A549 (cell line): ENCODE results near the gene STX19. TPM values are rescaled to one million over a fixed set of nuclear protein-coding genes. Genes with fewer than 3 reads are reported as not detected.

Experiments used
- ATAC-seq, 2 experiments: fragments of 200-7000 bp in 1 of 2; fragments of >200 bp in 1 of 2; cut with Nextera tagmentation in 1 of 2; cut with Tn5 transposase in 1 of 2; 3 replicates each; pipeline versions ENCODE4 v1.8.0 to v1.9.1; 2018 to 2020; ENCODE audit warnings: mild to moderate bottlenecking in 1 of 2, moderate library complexity in 1 of 2
- CTCF ChIA-PET: fragments of 300-600 bp; sonication (Branson Sonifier 250); formaldehyde crosslinking; extraction: SDS; loops from one replicate; lab custom pipeline; 2021; ENCODE audit warnings: antibody characterized with exemption, inconsistent platforms; lab: Yijun Ruan, JAX
- POLR2A ChIA-PET: fragments of 350-600 bp; formaldehyde crosslinking; extraction: SDS; loops from one replicate; lab custom pipeline; 2021; ENCODE audit warnings: antibody characterized with exemption, inconsistent platforms; lab: Yijun Ruan, JAX
- DNase-seq, 2 experiments: peaks; one replicate each; pipeline versions ENCODE4 v3.0.0 to v3.0.0-alpha.2; 2011 to 2016; ENCODE audit warnings: low read depth in 1 of 2, low spot score in 1 of 2
- FAIRE-seq: peaks from 2 replicates; lab custom pipeline; 2011; peaks lifted over from hg19 to GRCh38; lab: Jason Lieb, UNC
- H3K27ac ChIP-seq, 2 experiments: fragments of >200 bp; sonication (Bioruptor Twin); formaldehyde crosslinking; 3 replicates each; pipeline ENCODE4 v1.5.1; 2016 to 2017
- H3K4me1 ChIP-seq: fragments of >200 bp; sonication (Bioruptor Twin); formaldehyde crosslinking; 3 replicates; pipeline ENCODE4 v1.6.1; 2016
- H3K4me2 ChIP-seq: fragments of >200 bp; sonication (Bioruptor Twin); formaldehyde crosslinking; 3 replicates; pipeline ENCODE4 v1.6.1; 2016
- H3K4me3 ChIP-seq: fragments of >200 bp; sonication (Bioruptor Twin); formaldehyde crosslinking; 3 replicates; pipeline ENCODE4 v1.5.1; 2016
- H3K9me3 ChIP-seq: fragments of >200 bp; sonication (Bioruptor Twin); formaldehyde crosslinking; 3 replicates; pipeline ENCODE4 v1.6.1; 2016
- CBX2 ChIP-seq: fragments of 200-600 bp; sonication (generic); IDR thresholded peaks from 2 replicates; pipeline ENCODE4 v1.6.1; 2016; ENCODE audit warnings: low read depth, mild to moderate bottlenecking, borderline replicate concordance
- CEBPB ChIP-seq, 2 experiments: fragments of >200 bp in 1 of 2; sonication (Bioruptor Twin) in 1 of 2; formaldehyde crosslinking in 1 of 2; IDR thresholded peaks; 2 replicates each; pipeline ENCODE4 v1.6.1; 2012 to 2016
- CHD2 ChIP-seq: fragments of 150-350 bp; IDR thresholded peaks from 2 replicates; pipeline ENCODE4 v1.6.1; 2014; ENCODE audit warnings: low read length; ENCODE audit not compliant: partially characterized antibody
- EHF ChIP-seq: fragments of 250-450 bp; sonication (Bioruptor Pico); IDR thresholded peaks from 2 replicates; pipeline ENCODE4 v1.5.0; 2020; ENCODE audit warnings: mild to moderate bottlenecking
- EHMT2 ChIP-seq: fragments of 200-600 bp; sonication (generic); IDR thresholded peaks from 2 replicates; pipeline ENCODE4 v1.6.1; 2016; ENCODE audit warnings: antibody characterized with exemption, low read depth, mild to moderate bottlenecking, moderate library complexity
- EP300 ChIP-seq, 2 experiments: fragments of >200 bp; sonication (Bioruptor Twin); formaldehyde crosslinking; IDR thresholded peaks; 2 replicates in 1 of 2; 3 replicates in 1 of 2; pipeline ENCODE4 v1.6.1; 2016 to 2017
- FOSL2 ChIP-seq, 2 experiments: fragments of 450-650 bp in 1 of 2; fragments of >200 bp in 1 of 2; sonication (Bioruptor Twin) in 1 of 2; formaldehyde crosslinking; IDR thresholded peaks; 2 replicates each; pipeline versions ENCODE4 v1.5.0 to v1.6.1; 2016 to 2020; ENCODE audit warnings: mild to moderate bottlenecking in 1 of 2, moderate library complexity in 1 of 2
- HDAC2 ChIP-seq: fragments of 200-600 bp; sonication (generic); IDR thresholded peaks from 2 replicates; pipeline ENCODE4 v1.6.1; 2016
- HOXA7 ChIP-seq: fragments of 250-450 bp; sonication (Bioruptor Pico); IDR thresholded peaks from 2 replicates; pipeline ENCODE4 v1.5.0; 2020; ENCODE audit warnings: mild to moderate bottlenecking, moderate library complexity
- HOXB5 ChIP-seq: fragments of 250-450 bp; sonication (Bioruptor Pico); IDR thresholded peaks from 2 replicates; pipeline ENCODE4 v1.5.0; 2020; ENCODE audit warnings: mild to moderate bottlenecking, moderate library complexity
- JUNB ChIP-seq: fragments of >200 bp; sonication (Bioruptor Twin); formaldehyde crosslinking; IDR thresholded peaks from 2 replicates; pipeline ENCODE4 v1.6.1; 2016
- KDM1A ChIP-seq: fragments of 200-600 bp; sonication (generic); IDR thresholded peaks from 2 replicates; pipeline ENCODE4 v1.6.1; 2016; ENCODE audit warnings: low read depth, mild to moderate bottlenecking
- MYC ChIP-seq: IDR thresholded peaks from 2 replicates; pipeline ENCODE4 v1.6.1; 2012; ENCODE audit warnings: mild to moderate bottlenecking, inconsistent platforms, low read length, improper control_type of control experiment, borderline replicate concordance
- PHF8 ChIP-seq: fragments of 200-600 bp; sonication (generic); IDR thresholded peaks from 2 replicates; pipeline ENCODE4 v1.6.1; 2016; ENCODE audit warnings: low read depth, mild to moderate bottlenecking, antibody characterized with exemption, moderate library complexity, borderline replicate concordance
- RAD21 ChIP-seq, 2 experiments: fragments of >200 bp in 1 of 2; sonication (Bioruptor Twin) in 1 of 2; formaldehyde crosslinking in 1 of 2; IDR thresholded peaks in 1 of 2; conservative IDR thresholded peaks in 1 of 2; 2 replicates in 1 of 2; 3 replicates in 1 of 2; pipeline ENCODE4 v1.6.1; 2012 to 2018; ENCODE audit warnings: inconsistent platforms in 1 of 2
- RCOR1 ChIP-seq: fragments of 150-350 bp; IDR thresholded peaks from 2 replicates; pipeline ENCODE4 v1.6.1; 2014; ENCODE audit warnings: antibody characterized with exemption, low read length, low read depth
- SMC3 ChIP-seq: fragments of >200 bp; sonication (Bioruptor Twin); formaldehyde crosslinking; IDR thresholded peaks from 3 replicates; pipeline ENCODE4 v1.6.1; 2018; ENCODE audit warnings: inconsistent platforms
- TFCP2L1 ChIP-seq: fragments of 250-450 bp; sonication (Bioruptor Pico); IDR thresholded peaks from 2 replicates; pipeline ENCODE4 v1.5.0; 2021; ENCODE audit warnings: mild to moderate bottlenecking
- TP53 ChIP-seq: fragments of 250-450 bp; sonication (Bioruptor Pico); IDR thresholded peaks from 2 replicates; pipeline ENCODE4 v1.5.0; 2021; ENCODE audit warnings: mild to moderate bottlenecking, moderate library complexity
- ZFP36 ChIP-seq: fragments of 450-650 bp; IDR thresholded peaks from 2 replicates; pipeline ENCODE4 v1.6.1; 2014; ENCODE audit warnings: borderline replicate concordance; ENCODE audit not compliant: partially characterized antibody
- ZNF302 ChIP-seq: fragments of 250-450 bp; sonication (Bioruptor Pico); IDR thresholded peaks from 2 replicates; pipeline ENCODE4 v1.9.0; 2021; ENCODE audit warnings: inconsistent platforms, mild to moderate bottlenecking, moderate library complexity
- WGBS: methylation state at CpG from one replicate; pipeline ENCODE4 v1.1.6; 2017; ENCODE audit errors: missing lambda C conversion rate; 5-methylcytosine and 5-hydroxymethylcytosine counted together
- polyA plus RNA-seq, 4 experiments: library from polyadenylated mRNA; depleted of rRNA in 3 of 4; stranded (reverse); fragments of >200 nt; fragmentation: RNase III in 1 of 4; extraction: RNeasy Plus Mini Kit Qiagen cat#74134 plus additional on column Dnase treatment in 1 of 4; gene quantifications; 2 replicates in 3 of 4; 3 replicates in 1 of 4; pipeline ENCODE4 v1.2.3, GENCODE V29; 2011 to 2017
- TF ChIP-seq, protein P1 (sequence below): fragments of 250-450 bp; sonication (Bioruptor Pico); IDR thresholded peaks from 2 replicates; pipeline ENCODE4 v1.5.0; 2021; ENCODE audit warnings: mild to moderate bottlenecking, moderate library complexity, borderline replicate concordance
- TF ChIP-seq, protein P2 (sequence below): fragments of 450-650 bp; IDR thresholded peaks from 2 replicates; pipeline ENCODE4 v1.6.1; 2014; ENCODE audit warnings: antibody characterized with exemption

STX19 gene
- polyA plus RNA-seq, 2 of the 4 experiments (the other 2 are of a cell fraction) = 0.17 TPM; not detected in 1

DNA sequence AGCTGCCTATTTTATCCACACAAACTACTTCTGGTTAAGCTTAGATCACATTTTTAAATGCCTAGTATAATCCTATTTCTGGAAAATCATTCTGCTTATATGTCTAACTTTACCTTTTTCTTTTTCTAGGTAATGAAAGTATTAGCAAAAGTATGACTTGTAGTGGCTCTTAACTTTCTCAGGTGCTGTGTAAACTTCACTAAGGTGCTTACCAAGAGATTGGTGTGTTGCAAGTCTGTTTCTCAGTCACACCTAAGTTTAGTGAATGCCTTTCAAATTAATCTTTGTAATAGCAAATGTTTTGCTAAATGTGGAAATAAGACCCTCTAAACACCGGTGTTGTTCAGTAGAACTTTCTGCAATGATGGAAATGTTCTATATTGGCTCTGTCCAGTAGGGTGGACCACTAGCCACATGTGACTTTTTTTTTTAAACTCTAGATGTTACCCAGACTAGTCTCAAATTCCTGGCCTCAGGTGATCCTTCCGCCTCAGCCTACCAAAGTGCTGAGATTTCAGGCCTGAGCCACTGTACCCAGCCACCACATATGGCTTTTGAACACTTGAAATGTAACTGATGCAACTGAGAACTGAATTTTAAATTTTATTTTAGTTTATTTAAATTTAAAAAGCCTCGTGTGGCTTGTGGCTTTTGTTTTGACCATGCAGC lies 26.4 kb downstream of the STX19 start:
- H3K4me2 ChIP-seq = no peak overlapping the region
- FAIRE-seq = no peak
- H3K9me3 ChIP-seq = no peaks in the 10 kb centered on the region
- no peak for DNase-seq
- ChIA-PET POLR2A (no interaction called here), CTCF (interaction anchor here (1.1 to 4.6 kb wide), 3 partner anchors 11 to 66 kb away, joined by 3 to 28 read pairs (median 9); no protein-coding TSS in a partner anchor)
- WGBS = 80% methylated on average over 3 of the region's 3 CpGs
- no peak overlapping the region for H3K27ac ChIP-seq
- no peak overlapping the region for H3K4me3 ChIP-seq
- no peaks in the 10 kb centered on the region for H3K4me1 ChIP-seq
- no peak for ATAC-seq
- TF ChIP-seq CHD2 (no peak), ZNF302 (no peak), RCOR1 (no peak), MYC (no peak), RAD21 (conservative IDR thresholded peaks at IDR 0.05 in 1 of 2, IDR thresholded peaks at IDR 0.05 in 1 of 2) (no peak), ZFP36 (no peak), TP53 (CRISPR knock-in tag) (no peak), PHF8 (no peak), HOXB5 (CRISPR knock-in tag) (no peak), HDAC2 (no peak), EP300 (IDR thresholded peaks at IDR 0.05) (no peak)
- TF ChIP-seq, protein P1, sequence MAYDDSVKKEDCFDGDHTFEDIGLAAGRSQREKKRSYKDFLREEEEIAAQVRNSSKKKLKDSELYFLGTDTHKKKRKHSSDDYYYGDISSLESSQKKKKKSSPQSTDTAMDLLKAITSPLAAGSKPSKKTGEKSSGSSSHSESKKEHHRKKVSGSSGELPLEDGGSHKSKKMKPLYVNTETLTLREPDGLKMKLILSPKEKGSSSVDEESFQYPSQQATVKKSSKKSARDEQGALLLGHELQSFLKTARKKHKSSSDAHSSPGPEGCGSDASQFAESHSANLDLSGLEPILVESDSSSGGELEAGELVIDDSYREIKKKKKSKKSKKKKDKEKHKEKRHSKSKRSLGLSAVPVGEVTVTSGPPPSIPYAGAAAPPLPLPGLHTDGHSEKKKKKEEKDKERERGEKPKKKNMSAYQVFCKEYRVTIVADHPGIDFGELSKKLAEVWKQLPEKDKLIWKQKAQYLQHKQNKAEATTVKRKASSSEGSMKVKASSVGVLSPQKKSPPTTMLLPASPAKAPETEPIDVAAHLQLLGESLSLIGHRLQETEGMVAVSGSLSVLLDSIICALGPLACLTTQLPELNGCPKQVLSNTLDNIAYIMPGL (CRISPR knock-in tag) = no peak

DNA sequence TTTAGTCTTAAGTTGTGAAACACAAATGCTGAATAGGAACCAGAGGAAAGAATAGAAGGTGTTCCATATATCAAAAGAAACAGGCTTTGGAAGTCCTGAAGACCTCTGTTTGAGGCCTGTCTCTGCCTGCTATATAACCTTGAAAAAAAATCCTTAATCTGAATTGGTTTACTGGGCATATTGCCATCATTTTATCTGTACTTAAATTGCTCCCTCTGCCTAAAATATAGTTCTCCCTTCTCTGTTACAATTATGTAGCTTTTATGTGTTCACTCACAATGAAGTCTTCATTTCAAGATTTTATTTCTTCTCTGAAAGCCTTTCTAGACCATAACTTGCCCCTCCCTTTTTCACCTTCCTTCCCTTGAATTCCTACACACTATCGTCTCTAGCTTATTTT lies 27.2 kb downstream of the STX19 start:
- TF ChIP-seq CHD2 (no peak), HDAC2 (no peak), HOXA7 (CRISPR knock-in tag) (no peak), SMC3 (no peak), PHF8 (no peak), EP300 (IDR thresholded peaks at IDR 0.05) (no peak), FOSL2 (IDR thresholded peaks at IDR 0.05) (no peak), FOSL2 (CRISPR knock-in tag; IDR thresholded peaks at IDR 0.05) (no peak), KDM1A (no peak), EHMT2 (no peak), CBX2 (no peak), TFCP2L1 (CRISPR knock-in tag) (no peak), JUNB (no peak), EHF (no peak), MYC (no peak), CEBPB (IDR thresholded peaks at IDR 0.05) (no peak)
- TF ChIP-seq, protein P2, sequence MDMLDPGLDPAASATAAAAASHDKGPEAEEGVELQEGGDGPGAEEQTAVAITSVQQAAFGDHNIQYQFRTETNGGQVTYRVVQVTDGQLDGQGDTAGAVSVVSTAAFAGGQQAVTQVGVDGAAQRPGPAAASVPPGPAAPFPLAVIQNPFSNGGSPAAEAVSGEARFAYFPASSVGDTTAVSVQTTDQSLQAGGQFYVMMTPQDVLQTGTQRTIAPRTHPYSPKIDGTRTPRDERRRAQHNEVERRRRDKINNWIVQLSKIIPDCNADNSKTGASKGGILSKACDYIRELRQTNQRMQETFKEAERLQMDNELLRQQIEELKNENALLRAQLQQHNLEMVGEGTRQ = no peak
- ChIA-PET CTCF (interaction anchor here (1.1 kb wide), 1 partner anchor 37 kb away, joined by 3 read pairs; no protein-coding TSS in a partner anchor), POLR2A (no interaction called here)
- DNase-seq (no peak), ATAC-seq (no peak), FAIRE-seq (no peak)
- Histone ChIP-seq H3K9me3 (no peaks in the 10 kb centered on the region), H3K27ac (no peak overlapping the region), H3K4me2 (no peak overlapping the region), H3K4me3 (no peak overlapping the region), H3K4me1 (no peaks in the 10 kb centered on the region)
- WGBS = 92% methylated on average over 1 of the region's 1 CpG
